Ovary (tissue), 9 donors: ENCODE data around the gene CNEP1R1. TPM values are rescaled to one million over a fixed set of nuclear protein-coding genes. Genes with fewer than 3 reads are reported as not detected.

Source experiments
- DNase-seq, 5 donors: peaks; one replicate each; pipeline ENCODE4 v3.0.0-alpha.2; 2019 to 2020
- H3K27ac ChIP-seq, 2 donors: fragments of 200-600 bp; one replicate each; pipeline versions ENCODE4 v1.5.1 to v1.8.0; 2019 to 2022
- H3K27me3 ChIP-seq: fragments of 200-600 bp; one replicate; pipeline ENCODE4 v1.8.0; 2022
- H3K36me3 ChIP-seq: fragments of 200-600 bp; sonication (generic); one replicate; pipeline ENCODE4 v1.5.1; 2019
- H3K4me1 ChIP-seq: one replicate; pipeline ENCODE4 v1.8.1; 2013; ENCODE audit warnings: mild to moderate bottlenecking, moderate library complexity; ENCODE audit not compliant: insufficient read depth
- H3K4me3 ChIP-seq: fragments of 200-600 bp; sonication (generic); one replicate; pipeline ENCODE4 v1.5.1; 2017
- H3K9me3 ChIP-seq, 2 donors: fragments of 200-600 bp in 1 of 2; sonication (generic) in 1 of 2; one replicate each; pipeline versions ENCODE4 v1.5.1 to v1.8.1; 2013 to 2019; ENCODE audit warnings: mild to moderate bottlenecking in 1 of 2, moderate library complexity in 1 of 2
- EP300 ChIP-seq: sonication (generic); formaldehyde crosslinking; IDR thresholded peaks from one replicate; pipeline ENCODE4 v1.6.1; 2017; ENCODE audit warnings: antibody characterized with exemption
- POLR2A ChIP-seq: fragments of 450-650 bp; IDR thresholded peaks from one replicate; pipeline ENCODE4 v1.6.1; 2017; ENCODE audit warnings: antibody characterized with exemption, mild to moderate bottlenecking, moderate library complexity
- WGBS, 3 donors: extraction: QIAGEN DNeasy Blood & Tissue Kit in 1 of 3; methylation state at CpG; one replicate each; pipeline versions ENCODE4 v1.1.5 to v1.1.7; 2013 to 2017; 5-methylcytosine and 5-hydroxymethylcytosine counted together
- intact Hi-C, 4 donors: fragments of 100-400 bp; cut with DNase I; formaldehyde crosslinking; loops; one replicate each; pipeline versions ENCODE4 v1.11.0 to v1.15.1; 2022 to 2023
- polyA plus RNA-seq, 2 donors: library from polyadenylated mRNA; stranded (reverse); fragments of 200-250 nt in 1 of 2; fragments of 350-450 nt in 1 of 2; fragmentation: Illumina TruSeq in 1 of 2; extraction: RNeasy Lipid Tissue Mini Kit (QIAGEN cat#74804) in 1 of 2; gene quantifications; one replicate each; pipeline ENCODE4 v1.2.3, GENCODE V29; 2013 to 2014
- total RNA-seq, 7 donors: library from RNA; depleted of rRNA in 2 of 7; stranded (reverse); fragments of >200 nt in 2 of 7; fragmentation: NEBNext Ultra II Directional in 3 of 7; extraction: Animal tissue kit (Norgen Biotek cat#: 25700) in 3 of 7; gene quantifications; one replicate each; pipeline versions ENCODE4 v1.1.0 to v1.2.4, GENCODE V29; 2016 to 2023
- TF ChIP-seq, protein P1 (sequence below), 3 donors: fragments of 450-650 bp in 2 of 3; fragments of 200-600 bp in 1 of 3; IDR thresholded peaks; one replicate each; pipeline versions ENCODE4 v1.5.1 to v1.8.0; 2016 to 2022; ENCODE audit warnings: antibody characterized with exemption in 3 of 3, mild to moderate bottlenecking in 1 of 3
- donor health status: DM: no; HTN: no; CAD: no; lungs with moderate emphysema.
- donor health status: DM: no; HTN: no; CAD: no.
- donor health status: Bipolar disorder and iron deficiency.
- donor health status: DM: yes; HTN: yes; CAD: no.
- donor health status: DM: no; HTN: no; CAD: no.
- donor health status: DM: yes; HTN: yes; CAD: no.

CNEP1R1 gene
- total and polyA plus RNA-seq, 9 donors = 8.3 to 19.0 (median 13.3) TPM

- H3K36me3 ChIP-seq = no peaks in the 10 kb centered on the region
- peak overlapping the region in 1 of 2 donors; percentile 90 for H3K27ac ChIP-seq
- H3K4me3 ChIP-seq = peak overlapping the region; percentile 76
- TF ChIP-seq EP300 (no peak), POLR2A (no peak)
- TF ChIP-seq, protein P1, sequence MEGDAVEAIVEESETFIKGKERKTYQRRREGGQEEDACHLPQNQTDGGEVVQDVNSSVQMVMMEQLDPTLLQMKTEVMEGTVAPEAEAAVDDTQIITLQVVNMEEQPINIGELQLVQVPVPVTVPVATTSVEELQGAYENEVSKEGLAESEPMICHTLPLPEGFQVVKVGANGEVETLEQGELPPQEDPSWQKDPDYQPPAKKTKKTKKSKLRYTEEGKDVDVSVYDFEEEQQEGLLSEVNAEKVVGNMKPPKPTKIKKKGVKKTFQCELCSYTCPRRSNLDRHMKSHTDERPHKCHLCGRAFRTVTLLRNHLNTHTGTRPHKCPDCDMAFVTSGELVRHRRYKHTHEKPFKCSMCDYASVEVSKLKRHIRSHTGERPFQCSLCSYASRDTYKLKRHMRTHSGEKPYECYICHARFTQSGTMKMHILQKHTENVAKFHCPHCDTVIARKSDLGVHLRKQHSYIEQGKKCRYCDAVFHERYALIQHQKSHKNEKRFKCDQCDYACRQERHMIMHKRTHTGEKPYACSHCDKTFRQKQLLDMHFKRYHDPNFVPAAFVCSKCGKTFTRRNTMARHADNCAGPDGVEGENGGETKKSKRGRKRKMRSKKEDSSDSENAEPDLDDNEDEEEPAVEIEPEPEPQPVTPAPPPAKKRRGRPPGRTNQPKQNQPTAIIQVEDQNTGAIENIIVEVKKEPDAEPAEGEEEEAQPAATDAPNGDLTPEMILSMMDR (IDR thresholded peaks at IDR 0.05) = no peak
- no peak for DNase-seq
- WGBS, 3 donors = 76 to 81% (median 76%) methylated on average over 8 of the region's 8 CpGs
- no peaks in the 10 kb centered on the region for H3K27me3 ChIP-seq
- intact Hi-C loops = loop anchor here in 1 of 4 donors (5.0 kb wide), 2 partner anchors 142 to 482 kb away; partner anchors contain the start of gene NKD1
- peaks cover 1% of the 10 kb centered on the region for H3K4me1 ChIP-seq
- H3K9me3 ChIP-seq = no peaks in the 10 kb centered on the region
Measured at GRCh38 chr16:50065241-50065623, 40.2 kb downstream of the CNEP1R1 start.

GRCh38 chr16:50065624-50066481 is 40.8 kb downstream of the CNEP1R1 start, which contains the start of gene HEATR3:
Gene HEATR3 (plus strand): TSS chr16:50065970. CDS start chr16:50066132, 162 bp downstream.
- WGBS, 3 donors = 2 to 3% (median 2%) methylated on average over 56 to 91 of the region's 91 CpGs
- intact Hi-C loops = loop anchor here in 1 of 4 donors (5.0 kb wide), 2 partner anchors 141 to 481 kb away; partner anchors contain the start of gene NKD1
- TF ChIP-seq POLR2A (no peak), EP300 (peak; percentile 18)
- TF ChIP-seq, protein P1 (IDR thresholded peaks at IDR 0.05) = no peak
- no peaks in the 10 kb centered on the region for H3K36me3 ChIP-seq
- peak within 1 kb of the TSS; percentile 76 for H3K4me3 ChIP-seq
- H3K9me3 ChIP-seq = no peaks in the 10 kb centered on the region
- peaks cover 1% of the 10 kb centered on the region for H3K4me1 ChIP-seq
- peak; percentile 91 to 97 (median 94) for DNase-seq
- peak within 1 kb of the TSS; percentile 84 to 90 for H3K27ac ChIP-seq
- no peaks in the 10 kb centered on the region for H3K27me3 ChIP-seq

DNA sequence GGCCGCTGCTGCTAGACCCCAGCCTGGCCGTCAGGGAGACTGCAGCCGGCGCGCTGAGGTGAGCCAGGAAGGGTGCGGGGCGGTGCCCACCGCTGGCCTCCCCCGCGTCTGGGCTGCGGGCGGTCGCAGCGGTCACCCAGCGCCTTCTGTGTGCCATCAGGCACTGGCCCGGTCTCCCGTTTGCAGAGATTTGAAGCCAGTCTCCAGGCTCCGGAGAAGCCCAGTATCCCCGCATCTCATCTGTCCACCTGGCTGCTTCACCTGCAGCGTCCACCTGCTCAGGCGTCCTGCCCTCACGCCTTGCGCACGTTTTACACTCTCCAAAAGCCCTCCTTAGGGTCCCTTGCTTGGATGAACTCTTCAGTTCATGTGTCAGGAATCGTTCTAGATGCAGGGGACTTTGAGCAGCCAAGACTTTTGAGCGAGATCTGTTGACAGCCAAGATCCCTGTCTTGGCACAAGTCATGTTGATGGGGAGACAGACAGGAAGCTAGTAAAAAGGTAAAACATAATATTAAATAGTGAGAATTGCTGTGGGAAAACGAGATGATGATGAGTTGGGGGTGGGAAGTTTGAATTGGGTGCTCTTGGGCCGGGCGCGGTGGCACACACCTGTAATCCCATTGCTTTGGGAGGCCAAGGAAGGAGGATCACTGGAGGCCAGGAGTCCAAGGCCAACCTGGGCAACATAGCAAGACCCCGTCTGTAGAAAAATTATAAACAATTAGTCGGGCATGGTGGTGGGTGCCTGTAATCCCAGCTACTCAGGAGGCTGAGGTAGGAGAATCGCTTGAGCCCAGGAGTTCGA is 41.7 kb downstream of the CNEP1R1 start:
- 21 to 28% (median 23%) methylated on average over 33 to 34 of the region's 34 CpGs for whole genome bisulfite sequencing, 3 donors
- H3K27me3 ChIP-seq = no peaks in the 10 kb centered on the region
- H3K4me3 ChIP-seq = peak overlapping the region; percentile 76
- H3K36me3 ChIP-seq = no peaks in the 10 kb centered on the region
- TF ChIP-seq, protein P1 (IDR thresholded peaks at IDR 0.05) = no peak
- TF ChIP-seq EP300 = no peak
- no peak for TF ChIP-seq POLR2A
- H3K9me3 ChIP-seq = no peaks in the 10 kb centered on the region
- intact Hi-C loops = loop anchor here in 1 of 4 donors (5.0 kb wide), 2 partner anchors 141 to 481 kb away; partner anchors contain the start of gene NKD1
- peak in 1 of 5 donors; percentile 19 for DNase-seq
- peaks cover 1% of the 10 kb centered on the region for H3K4me1 ChIP-seq
- H3K27ac ChIP-seq = peak overlapping the region in 1 of 2 donors; percentile 90

DNA sequence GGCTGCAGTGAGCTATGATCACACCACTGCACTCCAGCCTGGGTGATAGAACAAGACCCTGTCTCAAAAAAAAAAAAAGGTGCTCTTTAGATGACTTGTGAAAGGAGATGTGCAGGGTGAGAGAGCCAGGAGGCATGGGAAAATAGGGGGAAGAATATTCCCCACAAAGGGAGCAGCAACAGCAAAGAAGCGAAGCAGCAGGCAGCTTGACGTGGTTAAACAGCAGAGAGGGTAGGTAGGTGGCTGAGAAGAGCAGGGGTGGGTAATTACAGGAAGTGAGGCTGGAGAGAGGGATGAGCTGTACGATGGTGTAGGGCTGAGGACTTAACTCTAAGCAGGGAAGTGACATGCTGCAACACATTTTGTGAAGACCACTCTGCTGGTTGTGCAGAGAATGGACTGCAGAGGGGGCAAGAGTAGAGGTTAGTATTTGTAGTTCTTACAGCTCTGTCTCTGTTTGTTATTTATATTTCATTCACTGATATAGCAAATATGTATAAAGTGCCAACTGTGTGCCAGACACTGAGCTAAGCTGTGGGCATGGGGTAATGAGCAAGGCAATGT is 42.3 kb downstream of the CNEP1R1 start:
- Histone ChIP-seq H3K36me3 (no peaks in the 10 kb centered on the region), H3K4me3 (no peak overlapping the region), H3K27me3 (no peaks in the 10 kb centered on the region), H3K27ac (no peak overlapping the region), H3K4me1 (peaks cover 1% of the 10 kb centered on the region), H3K9me3 (no peaks in the 10 kb centered on the region)
- DNase-seq = peak in 2 of 5 donors; percentile 13 to 23
- TF ChIP-seq, protein P1 (IDR thresholded peaks at IDR 0.05) = peak in 1 of 3 donors; percentile 19
- TF ChIP-seq EP300 = no peak
- intact Hi-C loops = loop anchor here in 1 of 4 donors (5.0 kb wide), 2 partner anchors 140 to 480 kb away; partner anchors contain the start of gene NKD1
- WGBS, 3 donors = 37 to 42% (median 39%) methylated on average over 3 of the region's 3 CpGs
